ENCODE data around the gene DNAH11. TPM values are rescaled to one million over a fixed set of nuclear protein-coding genes. Genes with fewer than 3 reads are reported as not detected.

DNAH11 gene
- total and polyA plus RNA-seq, 11 donors = 0.04 to 0.98 (median 0.23) TPM

DNA sequence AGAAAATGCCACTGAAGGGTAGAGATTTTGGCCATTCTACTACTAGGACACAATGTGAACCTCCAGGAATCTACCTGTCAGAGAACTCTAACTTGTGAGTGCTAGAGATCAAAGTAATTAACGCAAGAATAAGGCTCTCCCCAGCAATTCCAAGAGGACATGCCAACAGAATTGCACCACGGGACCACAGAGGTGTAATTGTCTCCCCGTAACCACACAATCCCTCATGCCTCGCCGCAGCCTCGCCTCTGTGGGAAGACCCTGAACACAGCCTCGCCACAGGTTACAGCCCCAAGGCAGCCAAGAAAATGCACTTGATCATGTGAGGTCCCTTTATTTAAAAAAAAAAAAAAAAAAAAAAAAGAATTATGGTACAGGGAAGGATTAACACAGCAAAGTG, 373.3 kb downstream of the DNAH11 start:
- DNase-seq (no peak), ATAC-seq (no peak)
- 85 to 97% (median 95%) methylated on average over 7 of the region's 7 CpGs for WGBS, 4 donors

DNA sequence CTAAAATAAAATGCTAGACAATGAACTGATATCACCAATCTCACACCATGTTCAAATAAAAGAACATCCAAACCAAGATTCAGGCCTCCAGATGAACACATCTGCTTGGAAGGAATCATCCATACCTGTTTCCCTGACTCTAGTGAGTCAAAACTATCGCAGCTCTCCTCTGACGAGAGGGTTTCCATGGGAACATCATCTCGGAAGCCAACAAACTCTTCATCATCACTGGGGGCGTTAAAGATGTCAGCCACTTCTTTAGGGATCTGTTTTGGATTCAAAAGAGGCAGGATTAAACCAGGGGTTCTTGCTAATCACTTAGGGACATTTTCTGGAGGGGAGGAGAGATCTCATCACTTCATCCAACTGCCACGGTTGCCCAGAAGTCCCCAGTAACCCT, 373.8 kb downstream of the DNAH11 start:
- DNase-seq (no peak), ATAC-seq (no peak)
- Histone ChIP-seq H3K36me3 (peaks cover 0 to 15% (median 4%) of the 10 kb centered on the region in 9 donors), H3K9me3 (no peaks in the 10 kb centered on the region), H3K4me1 (peaks cover 3 to 47% (median 14%) of the 10 kb centered on the region in 12 donors), H3K27ac (no peak overlapping the region), H3K27me3 (no peaks in the 10 kb centered on the region), H3K4me3 (no peak overlapping the region)
- TF ChIP-seq POLR2A (IDR thresholded peaks at IDR 0.05) = no peak
- TF ChIP-seq, protein P1, sequence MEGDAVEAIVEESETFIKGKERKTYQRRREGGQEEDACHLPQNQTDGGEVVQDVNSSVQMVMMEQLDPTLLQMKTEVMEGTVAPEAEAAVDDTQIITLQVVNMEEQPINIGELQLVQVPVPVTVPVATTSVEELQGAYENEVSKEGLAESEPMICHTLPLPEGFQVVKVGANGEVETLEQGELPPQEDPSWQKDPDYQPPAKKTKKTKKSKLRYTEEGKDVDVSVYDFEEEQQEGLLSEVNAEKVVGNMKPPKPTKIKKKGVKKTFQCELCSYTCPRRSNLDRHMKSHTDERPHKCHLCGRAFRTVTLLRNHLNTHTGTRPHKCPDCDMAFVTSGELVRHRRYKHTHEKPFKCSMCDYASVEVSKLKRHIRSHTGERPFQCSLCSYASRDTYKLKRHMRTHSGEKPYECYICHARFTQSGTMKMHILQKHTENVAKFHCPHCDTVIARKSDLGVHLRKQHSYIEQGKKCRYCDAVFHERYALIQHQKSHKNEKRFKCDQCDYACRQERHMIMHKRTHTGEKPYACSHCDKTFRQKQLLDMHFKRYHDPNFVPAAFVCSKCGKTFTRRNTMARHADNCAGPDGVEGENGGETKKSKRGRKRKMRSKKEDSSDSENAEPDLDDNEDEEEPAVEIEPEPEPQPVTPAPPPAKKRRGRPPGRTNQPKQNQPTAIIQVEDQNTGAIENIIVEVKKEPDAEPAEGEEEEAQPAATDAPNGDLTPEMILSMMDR (IDR thresholded peaks at IDR 0.05) = no peak
- intact Hi-C loops (cut with DNase I) = no loop called here
- WGBS, 4 donors = 48 to 71% (median 65%) methylated on average over 5 of the region's 5 CpGs

More for the DNA sequence above, 373.3 kb downstream of the DNAH11 start:
- Histone ChIP-seq H3K27ac (no peak overlapping the region), H3K36me3 (peaks cover 0 to 18% (median 4%) of the 10 kb centered on the region in 9 donors), H3K9me3 (no peaks in the 10 kb centered on the region), H3K27me3 (no peaks in the 10 kb centered on the region), H3K4me3 (no peak overlapping the region), H3K4me1 (peaks cover 3 to 52% (median 14%) of the 10 kb centered on the region in 12 donors)
- TF ChIP-seq, protein P1 (IDR thresholded peaks at IDR 0.05) = no peak
- TF ChIP-seq POLR2A (IDR thresholded peaks at IDR 0.05) = no peak
- intact Hi-C loops (cut with DNase I) = no loop called here

DNA sequence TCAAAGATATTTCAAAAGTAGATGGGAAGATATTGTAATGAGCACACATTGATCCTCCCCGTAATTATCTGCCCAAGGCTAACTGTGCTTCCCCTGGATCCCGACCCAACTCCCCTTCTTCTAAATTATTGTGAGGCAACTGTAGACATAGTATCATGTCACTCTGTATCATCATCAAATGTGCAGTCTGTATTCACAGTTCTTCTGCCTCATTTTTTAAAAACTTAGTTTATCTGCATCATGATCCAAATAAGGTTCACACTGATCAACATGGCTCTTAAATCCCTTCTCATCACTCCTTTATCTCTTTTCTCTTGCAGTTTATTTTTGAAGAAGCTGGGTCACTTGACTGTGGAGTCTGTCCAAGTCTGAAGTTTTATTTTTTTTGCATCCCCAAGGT, 375.4 kb downstream of the DNAH11 start:
- intact Hi-C loops (cut with DNase I) = no loop called here
- H3K9me3 ChIP-seq = no peaks in the 10 kb centered on the region
- ATAC-seq (no peak), DNase-seq (no peak)
- H3K36me3 ChIP-seq = peaks cover 0 to 15% (median 4%) of the 10 kb centered on the region in 9 donors
- no peak overlapping the region for H3K4me3 ChIP-seq
- no peaks in the 10 kb centered on the region for H3K27me3 ChIP-seq
- peaks cover 0 to 33% (median 9%) of the 10 kb centered on the region in 12 donors for H3K4me1 ChIP-seq
- TF ChIP-seq POLR2A (IDR thresholded peaks at IDR 0.05) = no peak
- TF ChIP-seq, protein P1 (IDR thresholded peaks at IDR 0.05) = no peak
- H3K27ac ChIP-seq = no peak overlapping the region
- 56 to 68% (median 66%) methylated on average over 2 of the region's 2 CpGs for WGBS, 4 donors

DNA sequence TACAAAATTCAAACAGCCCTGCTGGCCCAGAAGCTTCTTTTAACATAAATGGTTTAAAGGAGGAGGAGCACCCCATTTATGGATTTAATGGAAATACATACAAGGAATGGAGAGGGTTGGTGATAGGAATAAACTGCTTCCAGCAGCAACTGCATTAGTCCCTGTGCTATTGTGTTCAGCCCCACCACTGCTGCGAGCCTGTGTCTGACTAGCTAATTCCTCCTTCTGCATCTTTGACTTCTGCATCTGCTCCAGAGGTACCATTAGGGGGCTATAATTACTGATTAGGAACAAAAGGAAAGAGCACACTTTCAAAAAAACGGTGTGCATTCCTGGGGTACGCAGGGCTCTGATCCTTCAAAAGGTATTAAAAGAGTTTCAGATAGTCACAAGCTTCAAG, 378.1 kb downstream of the DNAH11 start:
- Histone ChIP-seq H3K4me1 (peaks cover 0 to 37% (median 12%) of the 10 kb centered on the region in 12 donors), H3K27ac (peak overlapping the region in 1 of 12 donors; percentile 16), H3K9me3 (no peaks in the 10 kb centered on the region), H3K36me3 (peaks cover 0 to 3% (median 0%) of the 10 kb centered on the region in 9 donors), H3K4me3 (no peak overlapping the region), H3K27me3 (no peaks in the 10 kb centered on the region)
- intact Hi-C loops (cut with DNase I) = no loop called here
- ATAC-seq (no peak), DNase-seq (no peak)
- 44 to 53% (median 45%) methylated on average over 3 of the region's 3 CpGs for WGBS, 4 donors
- no peak for TF ChIP-seq POLR2A (IDR thresholded peaks at IDR 0.05)
- TF ChIP-seq, protein P1 (IDR thresholded peaks at IDR 0.05) = no peak
